Esophagus muscularis mucosa (tissue), 4 donors: ENCODE measurements around the gene APOBEC3B. TPM values are rescaled to one million over a fixed set of nuclear protein-coding genes. Genes with fewer than 3 reads are reported as not detected.
"Not testable (repeated sequence)": the region's sequence is repeated elsewhere in the genome, so short reads cannot be mapped to it uniquely, and the experiment has no call there.

Experiments
- DNase-seq: peaks from one replicate; pipeline ENCODE4 v3.0.0-alpha.2; 2017; ENCODE audit errors: extremely low spot score
- H3K27ac ChIP-seq, 4 donors: fragments of 200-600 bp; sonication (generic); replicated peaks in 1 of 4; 1 replicate in 3 of 4; 2 replicates in 1 of 4; pipeline ENCODE4 v1.5.1; 2016 to 2019; ENCODE audit warnings: mild to moderate bottlenecking in 1 of 4
- H3K27me3 ChIP-seq, 4 donors: fragments of 200-600 bp; sonication (generic); one replicate each; pipeline versions ENCODE4 v1.5.1 to v1.6.0; 2016 to 2019
- H3K36me3 ChIP-seq, 4 donors: fragments of 200-600 bp; sonication (generic); one replicate each; pipeline ENCODE4 v1.5.1; 2016 to 2019
- H3K4me1 ChIP-seq, 4 donors: fragments of 200-600 bp; sonication (generic); one replicate each; pipeline ENCODE4 v1.5.1; 2016 to 2019
- H3K4me3 ChIP-seq, 4 donors: fragments of 200-600 bp; sonication (generic); 1 replicate in 2 of 4; 2 replicates in 2 of 4; pipeline ENCODE4 v1.5.1; 2016 to 2019; ENCODE audit warnings: mild to moderate bottlenecking in 4 of 4, moderate library complexity in 1 of 4
- H3K9me3 ChIP-seq, 4 donors: fragments of 200-600 bp; sonication (generic); 1 replicate in 3 of 4; 2 replicates in 1 of 4; pipeline ENCODE4 v1.5.1; 2016 to 2019
- CTCF ChIP-seq, 3 experiments: fragments of 200-600 bp in 2 of 3; fragments of 450-650 bp in 1 of 3; sonication (generic) in 2 of 3; IDR thresholded peaks; one replicate each; pipeline ENCODE4 v1.5.1; 2017 to 2019; ENCODE audit warnings: antibody characterized with exemption in 3 of 3, mild to moderate bottlenecking in 2 of 3, moderate library complexity in 1 of 3
- EP300 ChIP-seq: sonication (generic); formaldehyde crosslinking; IDR thresholded peaks from one replicate; pipeline ENCODE4 v1.6.1; 2017; ENCODE audit warnings: antibody characterized with exemption
- POLR2A ChIP-seq: fragments of 450-650 bp; IDR thresholded peaks from one replicate; pipeline ENCODE4 v1.6.1; 2017; ENCODE audit warnings: antibody characterized with exemption, moderate library complexity, mild to moderate bottlenecking, low read depth
- POLR2AphosphoS5 ChIP-seq, 2 donors: sonication (generic); formaldehyde crosslinking; IDR thresholded peaks; one replicate each; pipeline ENCODE4 v1.6.1; 2017; ENCODE audit warnings: antibody characterized with exemption in 2 of 2
- WGBS: methylation state at CpG from one replicate; pipeline ENCODE4 v1.1.5; 2018; 5-methylcytosine and 5-hydroxymethylcytosine counted together
- intact Hi-C: fragments of 100-400 bp; cut with DNase I; formaldehyde crosslinking; loops from one replicate; pipeline ENCODE4 v1.15.1; 2023
- total RNA-seq, 4 donors: library from RNA; depleted of rRNA; stranded (reverse); fragments of >200 nt; gene quantifications; one replicate each; pipeline versions ENCODE4 v1.1.0 to v1.2.1, GENCODE V29; 2016

The APOBEC3B gene
- total RNA-seq, 4 donors from 2014 or later, result 0.50 TPM; not detected in 3

- TF ChIP-seq POLR2A (no peak), POLR2AphosphoS5 (IDR thresholded peaks at IDR 0.05) (no peak)
- no peaks in the 10 kb centered on the region for H3K27me3 ChIP-seq
- H3K36me3 ChIP-seq, result peaks cover 0 to 4% (median 0%) of the 10 kb centered on the region in 4 donors
- no peaks in the 10 kb centered on the region for H3K9me3 ChIP-seq
- H3K27ac ChIP-seq, result peak overlapping the region in 1 of 4 donors; percentile 83
- 93% methylated on average over 29 of the region's 29 CpGs for WGBS
- intact Hi-C loops, result loop anchor here (5.0 kb wide), 2 partner anchors 104 to 304 kb away; partner anchors contain the start of gene RPL3
- H3K4me1 ChIP-seq, result peaks cover 7 to 23% (median 21%) of the 10 kb centered on the region in 4 donors
- H3K4me3 ChIP-seq, result no peak overlapping the region
- no peak for DNase-seq
These were observed 30.7 kb downstream of the APOBEC3B start for GRCh38 chr22:39012533-39013511.

GRCh38 chr22:39013561-39013941 lies 31.4 kb downstream of the APOBEC3B start:
- H3K9me3 ChIP-seq, DNase-seq, H3K27me3 ChIP-seq, H3K36me3 ChIP-seq: not testable (repeated sequence)
- WGBS, result 84% methylated on average over 6 of the region's 6 CpGs
- peak overlapping the region; percentile 52 to 66 (median 62) for H3K4me3 ChIP-seq
- peak overlapping the region; percentile 79 to 83 (median 83) for H3K27ac ChIP-seq
- H3K4me1 ChIP-seq, result peaks cover 7 to 23% (median 21%) of the 10 kb centered on the region in 4 donors
- intact Hi-C loops, result loop anchor here (5.0 kb wide), 2 partner anchors 104 to 304 kb away; partner anchors contain the start of gene RPL3

GRCh38 chr22:39013942-39014722 lies 32.0 kb downstream of the APOBEC3B start, which contains the start of gene APOBEC3C:
APOBEC3C (plus strand) TSS chr22:39014257; CDS start chr22:39014363, 106 bp downstream.
- Histone ChIP-seq H3K27me3 (no peaks in the 10 kb centered on the region), H3K36me3 (peaks cover 0 to 9% (median 2%) of the 10 kb centered on the region in 4 donors), H3K9me3 (no peaks in the 10 kb centered on the region), H3K4me1 (peaks cover 7 to 23% (median 21%) of the 10 kb centered on the region in 4 donors), H3K4me3 (peak within 1 kb of the TSS; percentile 52 to 66 (median 62)), H3K27ac (peak within 1 kb of the TSS; percentile 79 to 83 (median 83))
- intact Hi-C loops, result loop anchor here (5.0 kb wide), 2 partner anchors 103 to 303 kb away; partner anchors contain the start of gene RPL3
- peak; percentile 98 for DNase-seq
- TF ChIP-seq CTCF (IDR thresholded peaks at IDR 0.05), result peak in 2 of 3 experiments; percentile 2 to 5
- TF ChIP-seq EP300, result no peak
- TF ChIP-seq POLR2AphosphoS5 (IDR thresholded peaks at IDR 0.05), result peak; percentile 67 to 76
- TF ChIP-seq POLR2A, result no peak
- WGBS, result 4% methylated on average over 17 of the region's 18 CpGs

GRCh38 chr22:39014723-39015121 lies 32.6 kb downstream of the APOBEC3B start:
- peaks cover 7 to 23% (median 21%) of the 10 kb centered on the region in 4 donors for H3K4me1 ChIP-seq
- not testable (repeated sequence) for H3K27me3 ChIP-seq, H3K9me3 ChIP-seq, H3K36me3 ChIP-seq, DNase-seq
- 41% methylated on average over 6 of the region's 6 CpGs for WGBS
- intact Hi-C loops, result loop anchor here (5.0 kb wide), 2 partner anchors 103 to 303 kb away; partner anchors contain the start of gene RPL3
- H3K4me3 ChIP-seq, result peak overlapping the region; percentile 52 to 66 (median 62)
- H3K27ac ChIP-seq, result peak overlapping the region; percentile 79 to 83 (median 83)

- DNase-seq, result no peak
- Histone ChIP-seq H3K36me3 (peaks cover 0 to 9% (median 2%) of the 10 kb centered on the region in 4 donors), H3K4me1 (peaks cover 11 to 37% (median 34%) of the 10 kb centered on the region in 4 donors), H3K4me3 (no peak overlapping the region), H3K9me3 (no peaks in the 10 kb centered on the region), H3K27me3 (no peaks in the 10 kb centered on the region), H3K27ac (no peak overlapping the region)
- WGBS, result 96% methylated on average over 13 of the region's 13 CpGs
- intact Hi-C loops, result no loop called here
- no peak for TF ChIP-seq CTCF (IDR thresholded peaks at IDR 0.05)
- no peak for TF ChIP-seq POLR2A
- no peak for TF ChIP-seq EP300
- no peak for TF ChIP-seq POLR2AphosphoS5 (IDR thresholded peaks at IDR 0.05)
These were observed 34.4 kb downstream of the APOBEC3B start for GRCh38 chr22:39016592-39016991.
